GM12872 (cell line): Measurements from ENCODE around the gene CYP2E1.

Source experiments
- TF ChIP-seq, protein P1 (sequence below): IDR thresholded peaks from 3 replicates; pipeline ENCODE4 v1.5.1; 2011; ENCODE audit warnings: low read depth, mild to moderate bottlenecking, low read length, moderate library complexity; ENCODE audit not compliant: insufficient read depth

Gene CYP2E1

DNA sequence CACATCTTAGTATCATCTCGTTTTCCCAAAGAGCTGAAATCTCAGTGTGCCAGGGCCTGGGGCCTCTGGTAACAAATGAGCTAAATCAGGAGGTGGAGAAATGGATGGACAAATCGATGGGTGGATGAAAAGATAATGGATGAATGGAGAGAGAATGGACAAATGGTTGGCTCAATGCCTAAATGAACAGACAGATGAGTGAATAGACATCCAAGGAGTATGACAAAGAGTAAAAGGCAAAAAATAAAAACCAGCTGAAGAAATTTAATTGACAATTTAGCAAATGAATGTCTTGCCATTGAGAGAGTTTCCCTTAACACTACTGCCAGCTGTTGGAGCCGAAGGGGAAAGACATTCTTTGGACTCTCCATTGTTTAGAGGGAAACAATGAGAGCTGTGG lies 30.2 kb downstream of the CYP2E1 start:
- TF ChIP-seq, protein P1, sequence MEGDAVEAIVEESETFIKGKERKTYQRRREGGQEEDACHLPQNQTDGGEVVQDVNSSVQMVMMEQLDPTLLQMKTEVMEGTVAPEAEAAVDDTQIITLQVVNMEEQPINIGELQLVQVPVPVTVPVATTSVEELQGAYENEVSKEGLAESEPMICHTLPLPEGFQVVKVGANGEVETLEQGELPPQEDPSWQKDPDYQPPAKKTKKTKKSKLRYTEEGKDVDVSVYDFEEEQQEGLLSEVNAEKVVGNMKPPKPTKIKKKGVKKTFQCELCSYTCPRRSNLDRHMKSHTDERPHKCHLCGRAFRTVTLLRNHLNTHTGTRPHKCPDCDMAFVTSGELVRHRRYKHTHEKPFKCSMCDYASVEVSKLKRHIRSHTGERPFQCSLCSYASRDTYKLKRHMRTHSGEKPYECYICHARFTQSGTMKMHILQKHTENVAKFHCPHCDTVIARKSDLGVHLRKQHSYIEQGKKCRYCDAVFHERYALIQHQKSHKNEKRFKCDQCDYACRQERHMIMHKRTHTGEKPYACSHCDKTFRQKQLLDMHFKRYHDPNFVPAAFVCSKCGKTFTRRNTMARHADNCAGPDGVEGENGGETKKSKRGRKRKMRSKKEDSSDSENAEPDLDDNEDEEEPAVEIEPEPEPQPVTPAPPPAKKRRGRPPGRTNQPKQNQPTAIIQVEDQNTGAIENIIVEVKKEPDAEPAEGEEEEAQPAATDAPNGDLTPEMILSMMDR, result 0 out of 3 replicates have a peak, but pooled peaks have one; percentile 7

GRCh38 chr10:133559216-133559615 lies 32.1 kb downstream of the CYP2E1 start:
- TF ChIP-seq, protein P1, result no peak

- TF ChIP-seq, protein P1, result no peak
Observed at GRCh38 chr10:133564816-133565215, 37.7 kb downstream of the CYP2E1 start.

GRCh38 chr10:133565441-133566294 lies 38.5 kb downstream of the CYP2E1 start, which contains the start of gene SYCE1:
SYCE1 (minus strand) TSS chr10:133565583; CDS start chr10:133565529, 54 bp downstream.
- TF ChIP-seq, protein P1, result no peak

DNA sequence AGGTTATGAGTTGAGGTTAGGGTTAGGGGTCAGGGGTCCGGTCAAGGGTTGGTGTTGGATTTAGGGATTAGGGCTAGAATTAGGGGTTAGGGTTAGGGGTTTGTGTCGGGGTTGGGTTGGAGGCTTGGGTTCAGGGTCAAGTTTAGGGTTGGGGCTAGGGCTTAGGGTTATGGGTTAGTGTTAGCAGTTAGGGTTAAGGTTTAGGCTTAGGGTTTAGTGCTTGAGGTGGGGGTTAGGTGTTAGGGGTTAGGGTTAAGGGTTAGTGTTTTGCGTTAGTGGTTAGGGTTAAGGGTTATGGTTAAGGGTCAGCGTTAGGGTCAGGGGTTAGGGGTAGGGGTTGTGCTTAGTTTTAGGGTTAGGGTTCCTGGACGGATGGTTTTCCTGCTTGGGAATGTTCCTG lies 40.0 kb downstream of the CYP2E1 start:
- TF ChIP-seq, protein P1, result no peak

DNA sequence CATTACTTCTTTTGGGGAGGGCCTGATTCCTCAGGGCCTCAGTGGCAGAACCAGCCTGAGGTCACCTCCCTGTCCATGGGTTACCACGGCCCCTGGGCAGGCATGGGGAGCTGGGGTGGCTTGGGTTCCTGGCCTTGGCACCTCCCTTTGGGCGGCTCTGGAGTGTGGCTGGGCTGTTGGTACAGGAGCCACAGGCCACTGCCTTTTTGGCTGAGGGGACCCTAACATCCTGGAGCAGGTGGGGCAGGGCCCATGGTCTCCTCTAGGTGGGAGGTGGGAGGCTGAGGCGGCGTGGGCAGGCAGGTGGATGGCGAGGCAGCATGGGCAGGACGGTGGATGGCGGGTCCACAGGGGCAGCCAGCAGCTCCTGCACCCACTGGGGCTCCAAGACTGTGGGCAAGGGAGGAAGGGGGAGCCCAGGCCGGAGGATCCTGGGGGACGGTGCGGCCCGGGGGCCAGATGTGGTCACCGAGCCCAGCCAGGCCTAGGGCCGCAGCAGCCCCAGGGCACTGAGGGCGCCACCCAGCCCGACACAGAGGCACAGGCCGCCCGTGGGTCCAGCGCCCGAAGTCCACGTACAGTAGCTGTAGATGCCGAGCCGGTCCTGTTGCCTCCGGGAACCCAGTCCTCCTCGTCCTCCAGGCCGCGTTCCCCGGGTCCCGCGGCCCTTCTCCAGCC lies 40.6 kb downstream of the CYP2E1 start:
- TF ChIP-seq, protein P1, result no peak

DNA sequence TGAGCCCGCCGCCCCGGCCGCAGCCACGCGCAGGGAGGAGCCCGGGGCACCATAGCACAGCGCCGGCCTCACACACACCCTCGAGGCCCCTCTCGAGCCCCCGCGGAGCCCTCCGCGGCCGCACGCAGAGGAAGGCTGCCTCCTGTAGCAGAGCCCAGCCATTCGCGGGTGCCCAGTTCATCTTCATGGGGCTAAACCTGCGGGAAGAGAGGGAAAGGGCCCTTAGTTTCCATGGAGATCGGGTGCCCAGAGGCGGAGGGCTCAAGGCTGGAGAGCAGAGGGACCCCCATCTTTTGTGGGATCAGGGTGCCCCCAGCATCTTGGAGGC lies 41.1 kb downstream of the CYP2E1 start:
- TF ChIP-seq, protein P1, result no peak
